Body of pancreas (tissue), 4 donors: ENCODE measurements around the gene MBD6.

Source experiments
- CTCF ChIP-seq, 7 experiments: fragments of 450-650 bp in 4 of 7; fragments of 200-600 bp in 3 of 7; sonication (generic) in 3 of 7; IDR thresholded peaks; one replicate each; pipeline ENCODE4 v1.5.1; 2016 to 2019; ENCODE audit warnings: antibody characterized with exemption in 7 of 7
- POLR2A ChIP-seq, 3 donors: fragments of 450-650 bp; IDR thresholded peaks; one replicate each; pipeline ENCODE4 v1.6.1; 2016; ENCODE audit warnings: antibody characterized with exemption in 3 of 3, mild to moderate bottlenecking in 2 of 3

DNA sequence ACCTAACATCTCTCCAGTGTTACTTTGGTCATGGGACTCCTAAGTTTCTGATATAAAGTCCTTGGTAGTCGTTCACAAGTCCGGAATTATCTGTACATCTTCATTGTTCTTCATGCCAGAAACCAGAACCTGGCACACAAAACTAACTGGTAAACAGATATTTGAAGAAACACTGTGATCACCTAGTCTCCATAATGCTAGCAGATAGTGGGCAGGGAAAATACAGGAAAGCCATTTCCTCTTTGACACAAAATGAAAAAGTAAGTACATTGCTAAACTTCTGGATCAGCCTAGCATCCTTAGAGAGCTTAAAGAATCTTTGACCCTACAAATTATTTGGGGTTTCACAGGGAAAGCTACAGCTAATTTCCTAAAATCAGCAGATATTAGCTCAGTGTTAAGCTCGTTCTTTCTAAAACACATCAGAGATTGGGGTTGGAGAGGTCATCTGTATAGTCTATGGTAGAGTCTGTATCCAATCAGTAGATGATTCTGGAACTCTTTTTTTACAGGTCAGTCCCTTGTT, 7.2 kb upstream of the MBD6 start:
- TF ChIP-seq POLR2A (IDR thresholded peaks at IDR 0.05): no peak
- no peak for TF ChIP-seq CTCF (IDR thresholded peaks at IDR 0.05)
